ENCODE results near the gene LILRA2. TPM values are rescaled to one million over a fixed set of nuclear protein-coding genes. Genes with fewer than 3 reads are reported as not detected.
"Not testable (repeated sequence)": the region's sequence is repeated elsewhere in the genome, so short reads cannot be mapped to it uniquely, and the experiment has no call there.

Gene LILRA2
- total and polyA plus RNA-seq, 3 experiments from 2014 or later, result not detected

DNA sequence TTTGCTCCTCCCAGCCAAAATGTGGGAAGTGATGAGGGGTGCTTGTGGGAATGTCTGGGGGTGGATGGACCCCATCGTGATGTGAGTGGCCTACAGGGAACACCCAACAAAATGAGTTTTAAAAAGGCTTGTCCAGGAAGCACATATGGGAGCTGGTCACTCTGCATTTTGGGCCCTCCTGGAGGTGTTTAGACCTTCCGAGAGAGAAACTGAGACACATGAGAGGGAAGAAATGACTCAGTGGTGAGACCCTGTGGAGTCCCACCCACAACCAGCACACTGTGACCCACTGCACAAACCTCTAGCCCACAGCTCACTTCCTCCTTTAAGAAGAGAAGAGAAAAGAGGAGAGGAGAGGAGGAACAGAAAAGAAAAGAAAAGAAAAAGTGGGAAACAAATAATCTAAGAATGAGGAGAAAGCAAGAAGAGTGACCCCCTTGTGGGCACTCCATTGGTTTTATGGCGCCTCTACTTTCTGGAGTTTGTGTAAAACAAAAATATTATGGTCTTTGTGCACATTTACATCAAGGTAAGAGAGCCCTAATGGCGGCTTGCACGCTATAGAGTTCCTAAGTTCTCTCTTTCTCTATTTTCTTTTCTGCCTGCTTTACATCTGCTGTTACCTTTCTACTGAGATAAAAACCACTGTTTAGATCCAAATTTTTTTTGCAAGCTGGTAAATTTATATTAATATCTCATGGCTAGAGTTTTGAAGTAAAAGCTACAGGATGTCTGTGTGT, 43.4 kb downstream of the LILRA2 start:
- no peaks in the 10 kb centered on the region for H3K27me3 ChIP-seq (ENCODE audit: insufficient read depth, low read length, poor library complexity, severe bottlenecking)
- no peaks in the 10 kb centered on the region for H3K9me3 ChIP-seq (ENCODE audit: low read length)
- Mint-ChIP-seq H3K27ac (peak overlapping the region in 6 of 8 donors; percentile 25 to 75 (median 57)), H3K4me3 (peak overlapping the region in 5 of 7 donors; percentile 64 to 91 (median 73)), H3K9me3 (peaks cover 0 to 5% (median 2%) of the 10 kb centered on the region in 5 donors), H3K4me1 (peaks cover 0 to 1% (median 0%) of the 10 kb centered on the region in 3 donors), H3K27me3 (peaks cover 2 to 5% of the 10 kb centered on the region in 2 donors), H3K36me3 (no peaks in the 10 kb centered on the region)
- no peaks in the 10 kb centered on the region for H3K4me1 ChIP-seq (ENCODE audit: insufficient read depth, low read length)
- no peak overlapping the region for H3K27ac ChIP-seq (ENCODE audit: low read depth, low read length)
- no peak for DNase-seq
- H3K4me3 ChIP-seq (ENCODE audit: low read length), result no peak overlapping the region
- H3K36me3 ChIP-seq (ENCODE audit: insufficient read depth, low read length), result no peaks in the 10 kb centered on the region
- ChIA-PET POLR2A (interaction anchor here (0.7 kb wide), 1 partner anchor 52 kb away, joined by 8 read pairs; no protein-coding TSS in a partner anchor), CTCF (no interaction called here)

DNA sequence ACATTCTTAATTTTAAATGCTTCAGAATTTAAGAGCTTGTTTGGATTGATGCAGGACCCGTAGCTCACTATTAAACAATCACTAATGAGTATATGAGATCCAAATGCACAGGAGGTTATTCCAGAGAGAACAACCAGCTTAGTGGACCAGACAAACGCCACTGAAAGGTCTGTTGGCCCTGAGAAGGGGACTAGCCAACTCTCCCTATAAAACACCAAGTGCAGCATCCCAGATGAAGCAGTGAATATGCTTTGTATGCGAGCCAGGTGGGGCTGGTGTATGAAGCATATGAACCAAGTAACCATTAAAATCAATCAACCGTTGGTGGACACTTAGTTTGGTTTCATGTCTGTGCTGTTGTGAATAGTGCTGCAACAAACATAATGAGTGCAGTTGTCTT, 46.9 kb downstream of the LILRA2 start:
- DNase-seq, result no peak

DNA sequence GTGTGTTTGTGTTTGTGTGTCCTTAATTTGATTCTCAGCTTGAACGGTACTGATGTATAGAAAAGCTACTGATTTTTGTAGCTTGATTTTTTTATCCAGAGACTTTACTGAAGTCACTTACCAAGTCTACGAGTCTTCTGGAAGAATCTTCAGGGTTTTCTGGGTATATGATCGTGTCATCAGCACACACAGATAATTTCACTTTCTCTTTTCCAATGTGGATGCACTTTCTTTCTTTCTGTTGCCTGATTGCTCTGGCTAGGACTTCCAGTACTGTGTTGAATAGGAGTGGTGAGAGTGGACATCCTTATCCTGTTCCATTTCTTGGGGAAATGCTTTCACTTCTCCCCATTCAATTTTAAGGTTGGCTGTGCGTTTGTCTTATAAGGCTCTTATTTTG, 48.8 kb downstream of the LILRA2 start:
- H3K36me3 Mint-ChIP-seq, result no peaks in the 10 kb centered on the region
- peaks cover 0 to 10% (median 1%) of the 10 kb centered on the region in 5 donors for H3K9me3 Mint-ChIP-seq
- no peaks in the 10 kb centered on the region for H3K9me3 ChIP-seq (ENCODE audit: low read length)
- DNase-seq, result no peak
- peaks cover 6 to 20% of the 10 kb centered on the region in 2 donors for H3K27me3 Mint-ChIP-seq
- H3K4me3 ChIP-seq (ENCODE audit: low read length), result no peak overlapping the region
- H3K4me1 Mint-ChIP-seq, result peaks cover 6 to 11% (median 7%) of the 10 kb centered on the region in 3 donors
- CTCF ChIA-PET, result no interaction called here
- no peak overlapping the region for H3K27ac ChIP-seq (ENCODE audit: low read depth, low read length)
- no peaks in the 10 kb centered on the region for H3K36me3 ChIP-seq (ENCODE audit: insufficient read depth, low read length)
- POLR2A ChIA-PET, result no interaction called here
- peak overlapping the region in 7 of 8 donors; percentile 5 to 78 (median 36) for H3K27ac Mint-ChIP-seq
- peak overlapping the region in 5 of 7 donors; percentile 12 to 39 (median 16) for H3K4me3 Mint-ChIP-seq
- H3K27me3 ChIP-seq (ENCODE audit: insufficient read depth, low read length, poor library complexity, severe bottlenecking), result no peaks in the 10 kb centered on the region
- H3K4me1 ChIP-seq (ENCODE audit: insufficient read depth, low read length), result no peaks in the 10 kb centered on the region

More for the DNA sequence above, 46.9 kb downstream of the LILRA2 start:
- H3K9me3 ChIP-seq (ENCODE audit: low read length), result no peaks in the 10 kb centered on the region
- H3K36me3 ChIP-seq (ENCODE audit: insufficient read depth, low read length), result no peaks in the 10 kb centered on the region
- peaks cover 3 to 10% of the 10 kb centered on the region in 2 donors for H3K27me3 Mint-ChIP-seq
- no peak overlapping the region for H3K4me3 ChIP-seq (ENCODE audit: low read length)
- H3K27ac Mint-ChIP-seq, result no peak overlapping the region
- H3K4me3 Mint-ChIP-seq, result peak overlapping the region in 1 of 7 donors; percentile 30
- no peaks in the 10 kb centered on the region for H3K36me3 Mint-ChIP-seq
- H3K4me1 Mint-ChIP-seq, result peaks cover 6 to 8% (median 7%) of the 10 kb centered on the region in 3 donors
- H3K9me3 Mint-ChIP-seq, result peaks cover 0 to 3% (median 0%) of the 10 kb centered on the region in 5 donors
- no peaks in the 10 kb centered on the region for H3K4me1 ChIP-seq (ENCODE audit: insufficient read depth, low read length)
- H3K27ac ChIP-seq (ENCODE audit: low read depth, low read length), result no peak overlapping the region
- CTCF ChIA-PET, result no interaction called here
- POLR2A ChIA-PET, result no interaction called here
- H3K27me3 ChIP-seq (ENCODE audit: insufficient read depth, low read length, poor library complexity, severe bottlenecking), result no peaks in the 10 kb centered on the region

DNA sequence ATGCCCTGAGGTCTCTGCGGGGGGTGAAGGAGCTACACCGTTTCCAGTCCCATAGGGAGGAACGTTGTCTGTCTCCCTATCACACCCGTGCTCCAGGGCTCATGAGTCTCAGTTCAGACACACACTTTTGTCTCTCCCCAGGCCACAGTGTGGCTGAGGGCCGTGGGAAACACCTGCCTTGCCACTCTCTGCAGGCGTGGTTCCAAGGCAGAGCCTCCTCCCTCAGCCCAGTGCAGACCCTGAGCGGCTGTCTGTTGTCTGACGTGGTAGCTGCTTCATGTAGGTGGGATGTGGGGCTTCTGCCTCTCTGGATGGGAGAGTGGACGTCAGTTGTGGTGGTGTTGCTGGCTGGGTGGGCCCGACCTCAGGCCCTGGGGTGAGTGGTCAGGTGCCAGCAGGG, 50.6 kb downstream of the LILRA2 start:
- DNase-seq; H3K36me3 Mint-ChIP-seq; H3K27me3 ChIP-seq (ENCODE audit: insufficient read depth, low read length, poor library complexity, severe bottlenecking); H3K36me3 ChIP-seq (ENCODE audit: insufficient read depth, low read length); POLR2A ChIA-PET; H3K4me3 ChIP-seq (ENCODE audit: low read length); CTCF ChIA-PET; H3K27ac ChIP-seq (ENCODE audit: low read depth, low read length); H3K9me3 ChIP-seq (ENCODE audit: low read length); H3K4me1 ChIP-seq (ENCODE audit: insufficient read depth, low read length): not testable (repeated sequence)
- Mint-ChIP-seq H3K27me3 (peaks cover 10 to 37% of the 10 kb centered on the region in 2 donors), H3K4me3 (peak overlapping the region in 1 of 7 donors; percentile 36), H3K4me1 (peaks cover 6 to 13% (median 7%) of the 10 kb centered on the region in 3 donors), H3K27ac (peak overlapping the region in 1 of 8 donors; percentile 68), H3K9me3 (peaks cover 0 to 11% (median 3%) of the 10 kb centered on the region in 5 donors)

DNA sequence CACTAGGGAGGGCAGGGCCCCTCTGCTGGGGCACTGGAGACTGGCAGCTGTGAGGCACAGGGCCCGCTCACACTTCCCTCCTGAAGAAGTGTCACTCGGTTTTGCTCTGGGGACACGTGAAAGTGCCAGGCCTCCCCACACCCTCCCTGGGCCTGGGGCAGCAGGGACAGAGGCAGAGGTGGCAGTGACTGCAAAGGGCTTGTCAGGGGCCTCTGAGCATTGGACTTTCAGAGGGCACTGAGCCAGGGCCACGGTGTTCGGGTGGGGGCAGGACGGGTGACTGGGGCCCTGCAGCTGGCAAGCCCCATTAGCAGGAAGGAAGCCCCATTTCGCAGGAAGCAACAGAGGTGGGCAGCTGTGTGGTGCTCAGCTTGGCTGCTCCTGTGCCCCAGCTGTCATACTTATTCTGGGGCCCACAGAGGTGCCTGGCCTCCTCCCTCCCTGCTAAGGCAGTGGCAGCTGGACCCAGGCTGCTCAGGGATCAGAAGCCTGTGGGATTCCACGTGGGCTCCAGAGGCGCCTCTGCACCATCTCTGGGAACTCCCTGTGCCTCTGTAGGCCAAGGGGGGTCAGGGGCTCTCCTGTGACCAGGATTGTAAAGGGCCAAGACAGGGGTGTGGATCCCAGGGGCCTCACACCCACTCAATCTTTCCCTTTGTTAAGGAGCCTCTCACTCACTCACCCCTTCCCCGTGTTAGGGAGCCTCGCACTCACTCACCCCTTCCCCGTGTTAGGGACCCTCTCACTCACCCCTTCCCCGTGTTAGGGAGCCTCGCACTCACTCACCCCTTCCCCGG, 51.5 kb downstream of the LILRA2 start:
- H3K9me3 ChIP-seq (ENCODE audit: low read length); H3K36me3 ChIP-seq (ENCODE audit: insufficient read depth, low read length); H3K27ac ChIP-seq (ENCODE audit: low read depth, low read length); H3K36me3 Mint-ChIP-seq; H3K4me3 ChIP-seq (ENCODE audit: low read length); CTCF ChIA-PET; POLR2A ChIA-PET; H3K27me3 ChIP-seq (ENCODE audit: insufficient read depth, low read length, poor library complexity, severe bottlenecking); DNase-seq; H3K4me1 ChIP-seq (ENCODE audit: insufficient read depth, low read length): not testable (repeated sequence)
- peak overlapping the region in 1 of 7 donors; percentile 58 for H3K4me3 Mint-ChIP-seq
- peaks cover 0 to 11% (median 3%) of the 10 kb centered on the region in 5 donors for H3K9me3 Mint-ChIP-seq
- H3K27ac Mint-ChIP-seq, result peak overlapping the region in 1 of 8 donors; percentile 91
- peaks cover 6 to 13% (median 7%) of the 10 kb centered on the region in 3 donors for H3K4me1 Mint-ChIP-seq
- peaks cover 10 to 45% of the 10 kb centered on the region in 2 donors for H3K27me3 Mint-ChIP-seq

DNA sequence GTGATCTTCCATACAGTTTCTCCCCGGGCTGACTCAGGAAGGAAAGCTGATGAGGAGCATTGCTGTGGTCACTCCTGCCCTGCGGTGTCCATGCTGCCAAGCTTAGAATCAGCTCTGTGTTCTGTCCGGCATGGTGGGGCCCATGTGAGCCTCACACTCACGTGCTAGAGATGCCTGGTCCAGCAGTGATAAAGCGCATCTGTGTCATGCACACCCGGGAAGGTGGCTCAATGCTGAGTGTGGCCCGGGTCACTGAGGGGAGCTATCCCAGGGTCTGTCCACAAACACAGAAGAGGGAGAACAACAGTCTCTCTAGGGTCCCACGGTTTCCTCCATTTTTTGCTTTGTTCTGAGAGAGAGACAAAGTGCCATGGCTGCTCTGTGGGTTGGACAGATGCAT, 53.2 kb downstream of the LILRA2 start:
- H3K36me3 Mint-ChIP-seq, result no peaks in the 10 kb centered on the region
- Histone ChIP-seq H3K9me3 (ENCODE audit: low read length) (no peaks in the 10 kb centered on the region), H3K36me3 (ENCODE audit: insufficient read depth, low read length) (no peaks in the 10 kb centered on the region), H3K4me3 (ENCODE audit: low read length) (no peak overlapping the region), H3K27ac (ENCODE audit: low read depth, low read length) (no peak overlapping the region), H3K27me3 (ENCODE audit: insufficient read depth, low read length, poor library complexity, severe bottlenecking) (no peaks in the 10 kb centered on the region), H3K4me1 (ENCODE audit: insufficient read depth, low read length) (no peaks in the 10 kb centered on the region)
- H3K27ac Mint-ChIP-seq, result no peak overlapping the region
- peaks cover 12 to 52% of the 10 kb centered on the region in 2 donors for H3K27me3 Mint-ChIP-seq
- H3K9me3 Mint-ChIP-seq, result peaks cover 0 to 11% (median 3%) of the 10 kb centered on the region in 5 donors
- DNase-seq, result no peak
- ChIA-PET CTCF (no interaction called here), POLR2A (no interaction called here)
- H3K4me3 Mint-ChIP-seq, result no peak overlapping the region
- H3K4me1 Mint-ChIP-seq, result peaks cover 6 to 17% (median 7%) of the 10 kb centered on the region in 3 donors

DNA sequence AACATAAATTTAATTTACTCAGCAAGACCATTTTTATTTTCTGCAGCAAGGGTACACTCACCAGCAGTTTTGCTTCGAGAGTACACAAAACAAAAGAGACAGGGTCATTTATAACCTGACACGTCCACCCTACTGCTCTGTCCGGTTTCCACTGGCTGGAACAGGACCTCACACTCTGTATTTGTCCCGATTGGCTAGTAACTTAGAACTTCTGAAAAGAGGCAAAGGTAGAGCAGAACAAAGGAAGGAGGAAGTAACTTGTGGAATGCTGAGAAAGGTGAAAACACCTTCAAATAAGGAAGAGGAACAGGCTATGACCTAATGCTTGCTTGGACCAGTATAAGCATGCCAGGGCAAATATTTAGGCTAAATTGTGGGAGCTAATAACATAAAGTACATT, 54.3 kb downstream of the LILRA2 start:
- H3K4me1 Mint-ChIP-seq, result peaks cover 5 to 16% (median 6%) of the 10 kb centered on the region in 3 donors
- H3K36me3 ChIP-seq (ENCODE audit: insufficient read depth, low read length); H3K4me1 ChIP-seq (ENCODE audit: insufficient read depth, low read length); H3K27me3 ChIP-seq (ENCODE audit: insufficient read depth, low read length, poor library complexity, severe bottlenecking); CTCF ChIA-PET; H3K9me3 ChIP-seq (ENCODE audit: low read length); H3K36me3 Mint-ChIP-seq; H3K4me3 ChIP-seq (ENCODE audit: low read length); POLR2A ChIA-PET; H3K27ac ChIP-seq (ENCODE audit: low read depth, low read length); H3K4me3 Mint-ChIP-seq; DNase-seq: not testable (repeated sequence)
- peaks cover 0 to 11% (median 3%) of the 10 kb centered on the region in 5 donors for H3K9me3 Mint-ChIP-seq
- H3K27ac Mint-ChIP-seq, result peak overlapping the region in 1 of 8 donors; percentile 6
- peaks cover 15 to 58% of the 10 kb centered on the region in 2 donors for H3K27me3 Mint-ChIP-seq

DNA sequence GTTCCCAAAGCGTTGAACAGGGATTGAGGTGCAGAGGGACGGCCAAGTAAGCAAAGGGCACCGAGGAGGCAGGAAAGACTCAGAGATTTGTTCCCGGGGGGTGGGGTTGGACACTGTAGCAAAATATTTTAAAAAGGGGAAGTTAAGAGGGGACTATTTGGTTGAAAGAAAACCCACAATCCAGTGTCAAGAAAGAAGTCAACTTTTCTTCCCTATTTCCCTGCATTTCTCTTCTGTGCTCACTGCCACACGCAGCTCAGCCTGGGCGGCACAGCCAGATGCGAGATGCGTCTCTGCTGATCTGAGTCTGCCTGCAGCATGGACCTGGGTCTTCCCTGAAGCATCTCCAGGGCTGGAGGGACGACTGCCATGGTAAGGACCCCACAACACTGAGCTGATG, 56.7 kb downstream of the LILRA2 start, which contains the start of gene LILRB1:
Gene LILRB1 (plus strand): TSS at position 223 of the 400 bp plus-strand sequence. CDS start 590 bp downstream, outside the sequence.
- H3K27me3 ChIP-seq (ENCODE audit: insufficient read depth, low read length, poor library complexity, severe bottlenecking); DNase-seq; H3K36me3 Mint-ChIP-seq; H3K4me3 ChIP-seq (ENCODE audit: low read length); H3K27ac ChIP-seq (ENCODE audit: low read depth, low read length); POLR2A ChIA-PET; CTCF ChIA-PET; H3K4me1 ChIP-seq (ENCODE audit: insufficient read depth, low read length); H3K9me3 ChIP-seq (ENCODE audit: low read length); H3K4me1 Mint-ChIP-seq; H3K36me3 ChIP-seq (ENCODE audit: insufficient read depth, low read length): not testable (repeated sequence)
- peaks cover 15 to 53% of the 10 kb centered on the region in 2 donors for H3K27me3 Mint-ChIP-seq
- peaks cover 0 to 11% (median 3%) of the 10 kb centered on the region in 5 donors for H3K9me3 Mint-ChIP-seq
- H3K27ac Mint-ChIP-seq, result peak within 1 kb of the TSS in 2 of 8 donors; percentile 39 to 43
- H3K4me3 Mint-ChIP-seq, result peak within 1 kb of the TSS in 1 of 7 donors; percentile 55

All from CD8-positive, alpha-beta memory T cell (primary cell).